D721Med (cell line): Measurements from ENCODE around the gene PCDH9.
A peak's percentile ranks its signal among the peaks of the same experiment; 100 is the strongest.

Experiments
- DNase-seq: peaks from one replicate; pipeline ENCODE4 v3.0.0; 2011; ENCODE audit warnings: low spot score; ENCODE audit not compliant: insufficient read length
- FAIRE-seq: peaks from 2 replicates; lab custom pipeline; 2011; peaks lifted over from hg19 to GRCh38; lab: Jason Lieb, UNC
- TF ChIP-seq, protein P1 (sequence below): IDR thresholded peaks from 2 replicates; pipeline ENCODE4 v1.5.1; 2012; ENCODE audit warnings: mild to moderate bottlenecking, control low read depth; ENCODE audit not compliant: insufficient read depth; ENCODE audit errors: missing control alignments

PCDH9 gene

DNA sequence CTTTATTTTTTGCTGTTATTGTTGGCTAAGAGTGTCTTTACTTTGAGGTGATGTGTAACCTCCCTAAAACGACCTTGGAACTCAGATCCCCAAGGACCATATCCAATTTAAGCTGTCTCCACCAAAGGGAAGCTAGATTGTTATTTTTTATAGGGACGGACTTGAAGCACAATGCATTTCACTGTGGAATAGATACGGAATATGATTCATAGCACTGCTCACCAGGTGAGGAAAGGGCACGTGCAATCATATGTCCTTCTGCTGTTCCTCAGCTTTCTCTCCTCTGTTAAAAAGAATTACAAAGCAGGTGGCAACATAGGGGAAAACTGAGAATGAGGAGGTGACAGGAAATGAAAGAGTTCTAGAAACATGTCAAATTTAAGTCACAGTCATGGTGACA, 679.0 kb downstream of the PCDH9 start:
- TF ChIP-seq, protein P1, sequence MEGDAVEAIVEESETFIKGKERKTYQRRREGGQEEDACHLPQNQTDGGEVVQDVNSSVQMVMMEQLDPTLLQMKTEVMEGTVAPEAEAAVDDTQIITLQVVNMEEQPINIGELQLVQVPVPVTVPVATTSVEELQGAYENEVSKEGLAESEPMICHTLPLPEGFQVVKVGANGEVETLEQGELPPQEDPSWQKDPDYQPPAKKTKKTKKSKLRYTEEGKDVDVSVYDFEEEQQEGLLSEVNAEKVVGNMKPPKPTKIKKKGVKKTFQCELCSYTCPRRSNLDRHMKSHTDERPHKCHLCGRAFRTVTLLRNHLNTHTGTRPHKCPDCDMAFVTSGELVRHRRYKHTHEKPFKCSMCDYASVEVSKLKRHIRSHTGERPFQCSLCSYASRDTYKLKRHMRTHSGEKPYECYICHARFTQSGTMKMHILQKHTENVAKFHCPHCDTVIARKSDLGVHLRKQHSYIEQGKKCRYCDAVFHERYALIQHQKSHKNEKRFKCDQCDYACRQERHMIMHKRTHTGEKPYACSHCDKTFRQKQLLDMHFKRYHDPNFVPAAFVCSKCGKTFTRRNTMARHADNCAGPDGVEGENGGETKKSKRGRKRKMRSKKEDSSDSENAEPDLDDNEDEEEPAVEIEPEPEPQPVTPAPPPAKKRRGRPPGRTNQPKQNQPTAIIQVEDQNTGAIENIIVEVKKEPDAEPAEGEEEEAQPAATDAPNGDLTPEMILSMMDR = no peak
- FAIRE-seq = no peak

DNA sequence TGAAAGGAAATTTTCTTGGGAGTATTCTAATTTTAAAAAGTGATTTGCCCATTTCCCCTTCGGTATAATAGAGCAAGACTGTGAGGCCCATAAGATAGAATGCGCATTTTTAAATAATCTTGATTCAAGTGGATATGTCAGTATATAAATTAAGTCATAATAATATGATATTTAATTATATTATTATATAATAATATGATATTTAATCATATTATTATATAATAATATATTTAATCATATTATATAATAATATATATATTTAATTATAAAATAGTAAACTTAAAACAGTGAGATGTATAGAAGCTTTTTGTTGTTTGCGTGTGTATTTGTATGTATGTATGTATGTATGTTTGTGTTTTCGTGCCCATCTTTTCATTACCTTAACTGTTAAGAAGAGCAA, 682.5 kb downstream of the PCDH9 start:
- no peak for FAIRE-seq
- TF ChIP-seq, protein P1 = no peak

More for the DNA sequence above, 679.0 kb downstream of the PCDH9 start:
- no peak for DNase-seq

DNA sequence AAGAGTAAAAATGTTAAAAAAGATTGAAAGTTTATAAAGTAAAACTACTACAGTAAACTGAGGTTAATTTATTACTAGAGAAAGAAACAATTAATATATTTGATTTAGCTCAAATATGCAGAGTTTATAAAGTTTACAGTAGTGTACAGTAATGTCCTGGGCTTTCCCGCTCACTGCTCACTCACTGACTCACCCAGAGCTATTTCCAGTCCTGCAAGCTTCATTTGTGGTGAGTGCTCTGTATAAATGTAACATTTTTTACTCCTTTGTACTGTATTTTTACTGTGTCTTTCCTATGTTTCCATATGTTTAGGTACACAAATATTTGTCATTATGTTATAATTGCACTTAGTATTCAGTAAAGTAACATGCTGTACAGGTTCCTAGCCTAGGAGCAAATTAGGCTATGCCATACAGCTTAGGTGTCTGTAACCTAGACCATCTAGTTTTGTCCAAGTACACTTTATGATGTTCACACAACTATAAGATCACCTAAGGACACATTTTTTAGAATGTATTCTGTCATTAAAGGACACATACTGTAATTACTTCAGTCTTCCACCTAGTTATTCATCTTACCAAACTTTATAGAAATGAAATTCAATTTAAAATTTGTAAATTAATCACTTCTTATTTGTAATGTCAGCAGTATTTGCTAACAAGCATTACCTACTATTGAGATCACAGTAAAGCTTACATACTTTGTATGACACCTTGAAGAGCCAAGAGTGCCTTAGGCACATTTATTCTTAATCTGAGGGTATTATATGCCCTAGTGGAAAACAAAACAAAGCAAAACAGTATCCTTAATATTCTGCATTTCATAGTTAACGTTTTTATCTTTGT, 683.4 kb downstream of the PCDH9 start:
- FAIRE-seq = no peak
- TF ChIP-seq, protein P1 = no peak
- DNase-seq = no peak

More for the DNA sequence above, 682.5 kb downstream of the PCDH9 start:
- DNase-seq = no peak

DNA sequence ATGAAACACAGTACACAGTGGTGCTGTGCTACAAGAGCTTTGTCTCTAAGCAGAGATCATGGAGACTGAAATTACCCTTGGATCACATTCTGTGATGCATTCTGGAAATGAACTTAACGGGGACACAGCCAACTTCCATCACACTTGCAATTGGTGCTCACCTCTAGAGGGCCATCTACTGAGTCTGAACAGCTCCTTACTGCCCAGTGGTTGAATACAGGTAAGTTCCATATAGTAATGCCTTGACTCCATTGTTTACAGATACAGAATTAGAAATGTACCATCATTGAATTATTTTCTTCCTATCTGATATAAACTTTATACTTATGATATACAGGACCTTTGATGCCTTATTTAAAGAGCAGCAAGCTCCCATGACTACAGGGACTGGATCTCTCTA, 686.4 kb downstream of the PCDH9 start:
- TF ChIP-seq, protein P1 = peak; percentile 12
- no peak for DNase-seq
- FAIRE-seq = no peak

DNA sequence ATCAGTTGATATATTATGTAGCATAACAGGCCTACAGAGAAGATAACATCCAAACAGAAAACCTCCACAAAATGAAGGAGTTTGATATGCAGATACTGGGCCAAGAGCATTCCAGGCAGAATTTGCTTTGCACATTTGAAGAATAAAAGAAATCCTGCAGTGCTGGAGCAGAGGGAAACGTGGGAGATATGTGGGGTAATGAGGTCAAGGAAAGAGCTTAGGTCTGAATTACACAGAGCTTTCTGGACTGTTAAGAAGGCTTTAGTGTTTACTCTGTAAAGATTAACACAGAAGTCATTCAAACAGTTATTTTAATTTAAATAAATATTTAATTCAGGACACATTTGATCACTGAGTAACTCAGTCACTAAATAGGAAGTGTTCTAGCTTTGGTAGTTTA, 692.7 kb downstream of the PCDH9 start:
- TF ChIP-seq, protein P1 = no peak
- DNase-seq (no peak), FAIRE-seq (no peak)

DNA sequence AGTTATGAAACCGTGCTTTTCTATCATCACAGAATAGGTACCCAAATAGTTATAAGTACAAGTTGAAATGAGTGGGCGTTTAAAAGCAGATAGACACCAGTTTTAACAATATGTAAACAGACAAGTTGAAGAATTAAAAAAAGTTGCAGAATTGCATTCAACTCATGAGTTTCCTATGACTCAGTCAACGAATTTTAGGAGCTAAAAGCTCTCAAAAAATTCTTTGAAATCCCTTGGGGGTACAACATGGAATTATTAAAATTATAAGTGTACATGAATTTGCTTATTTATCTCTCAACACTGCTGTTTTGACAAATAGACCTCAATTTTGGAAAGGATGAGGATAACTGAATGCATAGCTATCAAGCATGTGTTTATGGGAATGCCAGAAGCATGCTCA, 693.4 kb downstream of the PCDH9 start:
- DNase-seq (no peak), FAIRE-seq (no peak)
- TF ChIP-seq, protein P1 = no peak

DNA sequence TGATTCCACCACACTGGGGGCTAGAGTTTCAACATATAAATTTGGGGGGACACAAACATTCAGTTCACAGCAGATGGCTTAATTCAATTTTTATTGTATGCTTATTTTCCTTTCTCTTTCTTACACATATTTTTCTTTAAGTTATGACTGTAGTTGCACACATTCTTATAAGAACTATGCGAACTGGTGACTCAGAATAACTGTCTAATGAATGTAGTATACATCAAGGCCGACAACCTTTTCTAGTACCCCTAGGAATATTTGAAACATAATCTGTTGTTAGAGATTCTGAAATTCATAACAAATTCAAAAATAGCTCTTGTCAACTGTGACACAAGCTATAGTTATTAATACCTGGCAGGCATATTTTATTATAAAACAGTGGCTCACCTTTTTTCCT, 695.6 kb downstream of the PCDH9 start:
- FAIRE-seq (no peak), DNase-seq (no peak)
- TF ChIP-seq, protein P1 = no peak
